22Rv1 (cell line): ENCODE data around the gene PARP8.

ENCODE experiments used
- ZFX ChIP-seq: fragments of 450-650 bp; IDR thresholded peaks from 2 replicates; pipeline ENCODE4 v1.6.1; 2017; ENCODE audit warnings: antibody characterized with exemption, borderline replicate concordance
- TF ChIP-seq, protein P1 (sequence below): fragments of 450-650 bp; IDR thresholded peaks from 2 replicates; pipeline ENCODE4 v1.5.1; 2017; ENCODE audit warnings: mild to moderate bottlenecking

DNA sequence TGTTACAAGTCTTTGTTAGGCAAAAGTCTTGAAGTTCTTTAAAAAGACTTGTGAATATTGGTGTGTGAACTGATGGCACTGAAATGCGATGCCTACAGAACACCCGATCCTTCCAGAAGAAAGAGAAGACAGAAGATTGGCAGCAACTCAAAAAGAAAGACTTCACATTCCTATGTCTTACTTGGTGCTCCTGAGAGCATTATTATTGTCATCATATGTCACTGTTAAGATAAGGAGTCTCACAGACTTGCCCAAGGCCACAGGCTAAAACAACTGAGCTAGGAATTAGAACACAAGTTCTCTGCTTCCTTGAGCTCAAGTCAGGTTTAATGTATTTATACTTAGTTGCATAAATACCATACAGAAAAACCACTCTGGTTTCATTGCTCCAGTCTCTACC is 198.0 kb downstream of the PARP8 start:
- TF ChIP-seq, protein P1, sequence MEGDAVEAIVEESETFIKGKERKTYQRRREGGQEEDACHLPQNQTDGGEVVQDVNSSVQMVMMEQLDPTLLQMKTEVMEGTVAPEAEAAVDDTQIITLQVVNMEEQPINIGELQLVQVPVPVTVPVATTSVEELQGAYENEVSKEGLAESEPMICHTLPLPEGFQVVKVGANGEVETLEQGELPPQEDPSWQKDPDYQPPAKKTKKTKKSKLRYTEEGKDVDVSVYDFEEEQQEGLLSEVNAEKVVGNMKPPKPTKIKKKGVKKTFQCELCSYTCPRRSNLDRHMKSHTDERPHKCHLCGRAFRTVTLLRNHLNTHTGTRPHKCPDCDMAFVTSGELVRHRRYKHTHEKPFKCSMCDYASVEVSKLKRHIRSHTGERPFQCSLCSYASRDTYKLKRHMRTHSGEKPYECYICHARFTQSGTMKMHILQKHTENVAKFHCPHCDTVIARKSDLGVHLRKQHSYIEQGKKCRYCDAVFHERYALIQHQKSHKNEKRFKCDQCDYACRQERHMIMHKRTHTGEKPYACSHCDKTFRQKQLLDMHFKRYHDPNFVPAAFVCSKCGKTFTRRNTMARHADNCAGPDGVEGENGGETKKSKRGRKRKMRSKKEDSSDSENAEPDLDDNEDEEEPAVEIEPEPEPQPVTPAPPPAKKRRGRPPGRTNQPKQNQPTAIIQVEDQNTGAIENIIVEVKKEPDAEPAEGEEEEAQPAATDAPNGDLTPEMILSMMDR, result no peak
- TF ChIP-seq ZFX, result no peak
